B cell (primary cell): Measurements from ENCODE around the gene BTBD17. TPM values are rescaled to one million over a fixed set of nuclear protein-coding genes. Genes with fewer than 3 reads are reported as not detected.
"Not testable (repeated sequence)": the region's sequence is repeated elsewhere in the genome, so short reads cannot be mapped to it uniquely, and the experiment has no call there.

Source experiments
- ATAC-seq: fragments of 200-7000 bp; cut with Tn5 transposase; one replicate; pipeline ENCODE4 v1.10.0; 2021; ENCODE audit warnings: low read depth, mild to moderate bottlenecking, moderate number of reproducible peaks, moderate library complexity
- CTCF ChIA-PET: fragments of 350-600 bp; sonication (Branson Sonifier 250); formaldehyde crosslinking; loops from one replicate; lab custom pipeline; 2021; ENCODE audit warnings: antibody characterized with exemption, inconsistent platforms; lab: Charles Lee
- POLR2A ChIA-PET: fragments of 350-600 bp; sonication (Branson Sonifier 250); formaldehyde crosslinking; loops from one replicate; lab custom pipeline; 2021; ENCODE audit warnings: antibody characterized with exemption; lab: Charles Lee
- DNase-seq: peaks from one replicate; pipeline ENCODE4 v3.0.0; 2013
- H2AFZ ChIP-seq: 2 replicates; pipeline ENCODE4 v1.6.1; 2012; ENCODE audit warnings: mild to moderate bottlenecking, low read depth, low read length; ENCODE audit not compliant: insufficient read depth, poor library complexity, severe bottlenecking
- H3K27ac ChIP-seq, 2 donors: 1 replicate in 1 of 2; 2 replicates in 1 of 2; pipeline ENCODE4 v1.5.1; 2012 to 2013; ENCODE audit warnings: low read length in 2 of 2, mild to moderate bottlenecking in 2 of 2, moderate library complexity in 1 of 2
- H3K27me3 ChIP-seq, 4 experiments: fragments of 200-600 bp in 1 of 4; sonication (generic) in 1 of 4; replicated peaks in 1 of 4; 1 replicate in 2 of 4; 2 replicates in 2 of 4; pipeline versions ENCODE4 v1.6.1 to v1.7.0; 2013 to 2016; ENCODE audit warnings: low read length in 3 of 4, mild to moderate bottlenecking in 2 of 4, mixed read lengths in 1 of 4, moderate library complexity in 1 of 4; ENCODE audit not compliant: insufficient read depth in 4 of 4, control insufficient read depth in 3 of 4; ENCODE audit errors: control extremely low read depth in 1 of 4
- H3K36me3 ChIP-seq, 2 experiments: replicated peaks in 1 of 2; 1 replicate in 1 of 2; 2 replicates in 1 of 2; pipeline versions ENCODE4 v1.6.1 to v1.7.1; 2013; ENCODE audit warnings: low read length in 1 of 2; ENCODE audit not compliant: insufficient read depth in 2 of 2, control insufficient read depth in 1 of 2; ENCODE audit errors: control extremely low read depth in 1 of 2, extremely low read depth in 1 of 2
- H3K4me1 ChIP-seq, 2 donors: fragments of 200-600 bp in 1 of 2; sonication (generic) in 1 of 2; 1 replicate in 1 of 2; 2 replicates in 1 of 2; pipeline versions ENCODE4 v1.5.1 to v1.6.1; 2013 to 2017; ENCODE audit warnings: low read length in 2 of 2; ENCODE audit not compliant: control insufficient read depth in 2 of 2, insufficient read depth in 2 of 2
- H3K4me2 ChIP-seq: replicated peaks from 2 replicates; pipeline ENCODE3; 2012; ENCODE audit warnings: mild to moderate bottlenecking, low read depth, low read length; ENCODE audit not compliant: poor library complexity, severe bottlenecking
- H3K4me3 ChIP-seq, 5 experiments: fragments of 200-600 bp in 1 of 5; sonication (generic) in 1 of 5; 1 replicate in 3 of 5; 2 replicates in 2 of 5; pipeline versions ENCODE4 v1.5.1 to v1.7.0; 2011 to 2016; ENCODE audit warnings: low read length in 4 of 5, mild to moderate bottlenecking in 4 of 5, low read depth in 2 of 5, control low read depth in 1 of 5, moderate library complexity in 1 of 5; ENCODE audit not compliant: insufficient read depth in 1 of 5; ENCODE audit errors: control extremely low read depth in 1 of 5, extremely low read depth in 1 of 5
- H3K79me2 ChIP-seq: fragments of 200-600 bp; sonication (generic); one replicate; pipeline ENCODE4 v1.6.0; 2016; ENCODE audit warnings: low read length; ENCODE audit not compliant: control insufficient read depth, insufficient read depth
- H3K9ac ChIP-seq: fragments of 200-600 bp; sonication (generic); 2 replicates; pipeline ENCODE4 v1.6.1; 2017; ENCODE audit warnings: mild to moderate bottlenecking, low read length, moderate library complexity
- H3K9me3 ChIP-seq, 3 donors: one replicate each; pipeline versions ENCODE4 v1.6.1 to v1.7.1; 2013; ENCODE audit warnings: low read length in 2 of 3; ENCODE audit not compliant: control insufficient read depth in 2 of 3, insufficient read depth in 1 of 3; ENCODE audit errors: control extremely low read depth in 1 of 3
- H4K20me1 ChIP-seq: 2 replicates; pipeline ENCODE4 v1.6.0; 2012; ENCODE audit warnings: mild to moderate bottlenecking, low read length; ENCODE audit not compliant: insufficient read depth, control insufficient read depth, poor library complexity, severe bottlenecking
- H3K27ac Mint-ChIP-seq: one replicate; pipeline ENCODE4 v1.8.0; 2021; ENCODE audit warnings: mixed read lengths
- H3K27me3 Mint-ChIP-seq: one replicate; pipeline ENCODE4 v1.8.0; 2021; ENCODE audit warnings: mixed read lengths
- H3K4me1 Mint-ChIP-seq: one replicate; pipeline ENCODE4 v1.8.0; 2021; ENCODE audit warnings: mixed read lengths
- H3K4me3 Mint-ChIP-seq: one replicate; pipeline ENCODE4 v1.8.0; 2021; ENCODE audit warnings: mixed read lengths
- H3K9me3 Mint-ChIP-seq: one replicate; pipeline ENCODE4 v1.8.0; 2022; ENCODE audit warnings: mixed read lengths; ENCODE audit not compliant: insufficient read depth
- EZH2 ChIP-seq: IDR thresholded peaks from 2 replicates; pipeline ENCODE4 v1.6.1; 2012; ENCODE audit warnings: borderline replicate concordance, low read depth, mild to moderate bottlenecking, moderate library complexity, low read length; ENCODE audit not compliant: insufficient read depth, poor library complexity, severe bottlenecking
- WGBS: methylation state at CpG from one replicate; pipeline ENCODE4 v1.1.5; 2013; ENCODE audit warnings: missing lambda C conversion rate; ENCODE audit not compliant: insufficient coverage; 5-methylcytosine and 5-hydroxymethylcytosine counted together
- intact Hi-C: fragments of 100-400 bp; cut with micrococcal nuclease; formaldehyde crosslinking; loops from one replicate; pipeline ENCODE4 v1.10.0; 2022
- polyA plus RNA-seq: library from polyadenylated mRNA; depleted of rRNA; stranded (reverse); fragments of >200 nt; gene quantifications from 2 replicates; pipeline ENCODE4 v1.2.3, GENCODE V29; 2012
- total RNA-seq, 2 donors: library from RNA; stranded (reverse); fragments of 120-200 nt in 1 of 2; gene quantifications; 1 replicate in 1 of 2; 2 replicates in 1 of 2; pipeline versions ENCODE4 v1.2.3 to v1.2.4, GENCODE V29; 2013 to 2022
- TF ChIP-seq, protein P1 (sequence below): fragments of 200-600 bp; IDR thresholded peaks from one replicate; pipeline ENCODE4 v1.8.0; 2022; ENCODE audit warnings: antibody characterized with exemption, mild to moderate bottlenecking

Gene BTBD17
- total and polyA plus RNA-seq, 2 donors (not counting 1 experiment from before 2014, with no cell fraction given), result not detected

DNA sequence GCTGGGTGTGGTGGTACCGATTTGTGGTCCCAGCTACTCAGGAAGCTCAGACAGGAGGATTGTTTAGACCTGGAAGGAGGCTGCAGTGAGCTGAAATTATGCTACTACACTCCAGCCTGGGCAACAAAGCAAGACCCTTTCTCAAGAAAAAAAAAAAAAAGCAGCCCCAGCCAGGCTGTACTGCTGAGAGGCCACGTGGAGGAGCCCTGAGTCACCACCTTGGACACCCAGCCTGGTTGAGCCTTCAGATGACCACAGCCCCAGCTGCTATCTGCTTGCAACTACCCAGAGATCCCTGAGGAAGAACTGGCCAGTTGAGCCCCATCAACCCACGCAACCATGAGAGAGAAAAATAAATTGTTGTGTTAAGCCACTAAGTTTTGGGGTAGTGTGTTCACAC, 46.6 kb upstream of the BTBD17 start:
- intact Hi-C loops, result no loop called here
- no peak for TF ChIP-seq EZH2
- TF ChIP-seq, protein P1, sequence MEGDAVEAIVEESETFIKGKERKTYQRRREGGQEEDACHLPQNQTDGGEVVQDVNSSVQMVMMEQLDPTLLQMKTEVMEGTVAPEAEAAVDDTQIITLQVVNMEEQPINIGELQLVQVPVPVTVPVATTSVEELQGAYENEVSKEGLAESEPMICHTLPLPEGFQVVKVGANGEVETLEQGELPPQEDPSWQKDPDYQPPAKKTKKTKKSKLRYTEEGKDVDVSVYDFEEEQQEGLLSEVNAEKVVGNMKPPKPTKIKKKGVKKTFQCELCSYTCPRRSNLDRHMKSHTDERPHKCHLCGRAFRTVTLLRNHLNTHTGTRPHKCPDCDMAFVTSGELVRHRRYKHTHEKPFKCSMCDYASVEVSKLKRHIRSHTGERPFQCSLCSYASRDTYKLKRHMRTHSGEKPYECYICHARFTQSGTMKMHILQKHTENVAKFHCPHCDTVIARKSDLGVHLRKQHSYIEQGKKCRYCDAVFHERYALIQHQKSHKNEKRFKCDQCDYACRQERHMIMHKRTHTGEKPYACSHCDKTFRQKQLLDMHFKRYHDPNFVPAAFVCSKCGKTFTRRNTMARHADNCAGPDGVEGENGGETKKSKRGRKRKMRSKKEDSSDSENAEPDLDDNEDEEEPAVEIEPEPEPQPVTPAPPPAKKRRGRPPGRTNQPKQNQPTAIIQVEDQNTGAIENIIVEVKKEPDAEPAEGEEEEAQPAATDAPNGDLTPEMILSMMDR, result no peak
- Mint-ChIP-seq H3K27me3 (peaks cover 17% of the 10 kb centered on the region), H3K9me3 (no peaks in the 10 kb centered on the region), H3K4me3 (no peak overlapping the region), H3K27ac (no peak overlapping the region), H3K4me1 (no peaks in the 10 kb centered on the region)
- Histone ChIP-seq H2AFZ (no peak overlapping the region), H3K27ac (no peak overlapping the region), H3K79me2 (no peaks in the 10 kb centered on the region), H3K36me3 (no peaks in the 10 kb centered on the region), H4K20me1 (no peaks in the 10 kb centered on the region), H3K4me3 (no peak overlapping the region), H3K9me3 (peaks cover 0 to 4% (median 0%) of the 10 kb centered on the region in 3 donors), H3K27me3 (no peaks in the 10 kb centered on the region), H3K9ac (no peak overlapping the region), H3K4me1 (no peaks in the 10 kb centered on the region), H3K4me2 (no peak overlapping the region)
- no peak for ATAC-seq
- POLR2A ChIA-PET, result no interaction called here
- CTCF ChIA-PET, result no interaction called here
- no peak for DNase-seq
- WGBS, result no CpG with 5 or more reads among the region's 3 CpGs

DNA sequence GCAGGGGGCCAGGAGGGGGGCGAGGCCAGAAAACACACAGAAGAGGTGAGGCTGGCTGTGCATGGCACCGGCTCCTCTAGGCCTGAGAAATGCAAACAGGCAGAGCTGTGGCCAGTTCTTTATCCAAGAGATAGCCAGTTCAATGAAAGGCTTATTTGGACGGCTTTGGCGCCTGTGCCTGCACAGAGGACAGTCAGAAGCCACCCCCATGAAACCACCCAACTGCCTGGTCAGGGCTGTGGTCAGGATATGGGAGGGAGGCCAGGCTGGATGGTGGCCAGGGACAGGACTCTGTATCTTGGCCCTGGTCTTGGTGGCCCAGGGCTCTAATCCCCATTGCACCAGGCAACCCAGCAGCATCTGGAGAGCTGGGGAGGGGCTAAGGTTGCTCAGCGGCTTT, 45.7 kb upstream of the BTBD17 start:
- Histone ChIP-seq H3K4me1 (no peaks in the 10 kb centered on the region), H3K27ac (no peak overlapping the region), H3K27me3 (no peaks in the 10 kb centered on the region), H3K4me2 (no peak overlapping the region), H3K79me2 (no peaks in the 10 kb centered on the region), H3K4me3 (no peak overlapping the region), H4K20me1 (no peaks in the 10 kb centered on the region), H3K36me3 (no peaks in the 10 kb centered on the region), H3K9me3 (peaks cover 0 to 4% (median 0%) of the 10 kb centered on the region in 3 donors), H3K9ac (no peak overlapping the region), H2AFZ (no peak overlapping the region)
- H3K27me3 Mint-ChIP-seq, result peaks cover 15% of the 10 kb centered on the region
- TF ChIP-seq EZH2, result no peak
- TF ChIP-seq, protein P1, result no peak
- intact Hi-C loops, result no loop called here
- ChIA-PET POLR2A (no interaction called here), CTCF (no interaction called here)
- H3K4me1 Mint-ChIP-seq, result no peaks in the 10 kb centered on the region
- no peak overlapping the region for H3K27ac Mint-ChIP-seq
- WGBS, result 84% methylated on average over 5 of the region's 5 CpGs
- ATAC-seq, result no peak
- DNase-seq, result no peak
- H3K4me3 Mint-ChIP-seq, result no peak overlapping the region
- H3K9me3 Mint-ChIP-seq, result no peaks in the 10 kb centered on the region

DNA sequence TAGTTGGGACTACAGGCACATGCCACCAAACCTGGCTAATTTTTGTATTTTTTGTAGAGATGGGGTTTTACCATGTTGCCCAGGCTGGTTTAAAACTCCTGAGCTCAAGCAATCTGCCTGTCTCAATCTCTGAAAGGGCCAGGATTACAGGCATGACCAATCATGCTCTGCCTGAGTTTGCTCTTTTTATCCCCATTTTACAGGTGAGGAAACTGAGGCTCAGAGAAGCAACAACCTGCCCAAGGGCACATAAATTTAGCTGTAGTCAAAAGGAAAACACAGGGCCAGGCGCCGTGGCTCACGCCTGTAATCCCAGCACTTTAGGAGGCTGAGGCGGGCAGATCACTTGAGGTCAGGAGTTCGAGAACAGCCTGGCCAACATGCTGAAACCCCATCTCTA, 43.6 kb upstream of the BTBD17 start:
- H3K4me3 ChIP-seq, H2AFZ ChIP-seq, H3K36me3 ChIP-seq, POLR2A ChIA-PET, H3K4me2 ChIP-seq, H3K27ac Mint-ChIP-seq, ATAC-seq, H3K27me3 ChIP-seq, H4K20me1 ChIP-seq, H3K4me1 Mint-ChIP-seq, DNase-seq, H3K9me3 ChIP-seq, H3K4me3 Mint-ChIP-seq, H3K4me1 ChIP-seq, H3K9ac ChIP-seq, H3K79me2 ChIP-seq, intact Hi-C loops, H3K27me3 Mint-ChIP-seq, H3K27ac ChIP-seq, H3K9me3 Mint-ChIP-seq: not testable (repeated sequence)
- 96% methylated on average over 3 of the region's 5 CpGs for WGBS
- CTCF ChIA-PET, result interaction anchor here (1.1 kb wide), 1 partner anchor 37 kb away, joined by 3 read pairs; no protein-coding TSS in a partner anchor
